HT1080 (cell line): Measurements from ENCODE around the gene MFSD6. TPM values are rescaled to one million over a fixed set of nuclear protein-coding genes. Genes with fewer than 3 reads are reported as not detected.
"Not testable (repeated sequence)": the region's sequence is repeated elsewhere in the genome, so short reads cannot be mapped to it uniquely, and the experiment has no call there.

Experiments
- DNase-seq: peaks from one replicate; pipeline ENCODE4 v3.0.0-alpha.2; 2015; ENCODE audit warnings: low read depth
- total RNA-seq: library from RNA; depleted of rRNA; stranded (reverse); fragments of >200 nt; shearing (Covaris generic); gene quantifications from 2 replicates; pipeline ENCODE4 v1.2.3, GENCODE V29; 2014

MFSD6 gene
- total RNA-seq, 1 experiment from 2014 or later = 3.0 TPM

DNA sequence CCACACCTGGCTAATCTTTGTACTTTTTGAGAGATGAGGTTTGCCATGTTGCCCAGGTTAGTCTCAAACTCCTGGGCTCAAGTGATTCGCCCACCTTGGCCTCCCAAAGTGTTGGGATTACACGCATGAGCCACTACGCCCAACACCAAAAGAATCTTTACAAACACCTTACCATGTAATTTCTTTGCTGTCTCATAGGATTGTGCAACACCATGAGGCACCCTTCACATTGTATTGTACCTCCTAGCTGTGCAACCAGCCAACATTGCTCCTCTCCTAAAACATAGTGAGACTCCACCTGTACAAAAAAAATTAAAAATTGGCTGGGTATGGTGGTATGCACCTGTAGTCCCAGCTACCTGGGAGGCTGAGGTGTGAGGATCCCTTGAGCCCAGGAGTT, 3.1 kb upstream of the MFSD6 start:
- DNase-seq = no peak

GRCh38 chr2:190405995-190406394, 2.2 kb upstream of the MFSD6 start:
- no peak for DNase-seq

GRCh38 chr2:190406805-190407204, 1.4 kb upstream of the MFSD6 start:
- no peak for DNase-seq

GRCh38 chr2:190407246-190407661, 901 bp upstream of the MFSD6 start:
- no peak for DNase-seq

GRCh38 chr2:190408538-190409271, 550 bp downstream of the MFSD6 start:
- peak; percentile 31 for DNase-seq

DNA sequence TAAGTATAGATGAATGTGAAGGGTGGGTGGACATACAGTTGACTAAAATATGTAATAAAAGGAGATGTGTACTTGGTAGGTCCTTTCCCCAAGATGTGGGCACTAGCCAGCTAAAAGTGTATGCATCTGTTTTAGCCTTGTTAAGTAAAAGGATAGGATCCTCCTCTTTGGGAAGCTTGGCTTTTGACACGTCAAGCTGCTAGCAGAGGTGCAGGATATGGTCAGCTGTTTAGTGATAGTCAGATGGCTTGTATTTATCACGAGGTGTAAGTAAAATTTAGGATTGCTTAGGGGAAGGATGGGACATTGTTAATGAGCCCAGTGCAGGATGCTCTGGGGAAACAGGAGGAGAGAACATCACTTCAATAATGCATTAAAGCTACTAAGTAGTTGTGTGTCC, 1.5 kb downstream of the MFSD6 start:
- no peak for DNase-seq

DNA sequence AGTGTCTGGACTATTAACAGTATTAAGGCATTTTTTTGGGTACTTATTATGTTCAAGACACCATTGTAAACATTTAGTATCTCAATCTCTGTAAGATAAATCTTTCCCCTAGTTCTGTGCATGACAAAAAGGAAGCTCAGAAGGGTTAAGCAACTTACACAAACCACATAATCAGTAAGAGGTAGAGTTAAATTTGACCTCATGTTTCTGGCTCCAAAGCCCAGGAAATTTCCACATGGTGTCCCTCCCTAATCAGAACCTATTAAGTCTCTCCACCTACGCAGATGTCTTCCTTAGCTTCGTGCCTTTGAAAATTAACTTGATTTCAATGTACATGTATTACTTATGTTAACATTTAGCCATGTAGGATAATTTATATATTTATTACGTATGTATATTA, 2.0 kb downstream of the MFSD6 start:
- DNase-seq = no peak

GRCh38 chr2:190412966-190413365, 4.8 kb downstream of the MFSD6 start:
- DNase-seq = no peak

- DNase-seq = peak; percentile 7
These were observed 5.3 kb downstream of the MFSD6 start for GRCh38 chr2:190413421-190413820.

GRCh38 chr2:190415251-190415650, 7.1 kb downstream of the MFSD6 start:
- no peak for DNase-seq

- DNase-seq = no peak
These were observed 7.9 kb downstream of the MFSD6 start for GRCh38 chr2:190415794-190416775.

GRCh38 chr2:190417045-190417842, 9.1 kb downstream of the MFSD6 start:
- DNase-seq = no peak

DNA sequence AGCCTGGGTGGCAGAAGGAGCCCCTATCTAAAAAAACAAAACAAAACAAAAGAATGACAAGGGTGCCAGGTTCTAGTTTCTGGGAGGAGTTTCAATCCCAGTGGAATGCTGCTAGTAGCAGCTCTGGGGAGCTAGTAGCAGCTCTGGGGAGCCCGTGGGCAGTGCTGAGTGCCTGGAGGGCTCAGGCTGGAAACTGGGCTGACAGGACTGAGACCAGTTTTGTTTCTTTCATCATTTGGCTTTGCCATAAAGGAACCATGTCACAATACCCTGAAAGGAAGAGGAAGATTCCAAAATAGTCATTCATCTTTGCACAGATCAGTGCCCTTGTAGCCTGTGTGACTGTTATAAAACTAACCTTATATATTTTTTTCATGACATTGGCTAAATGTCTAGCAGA, 10.6 kb downstream of the MFSD6 start:
- DNase-seq = no peak

DNA sequence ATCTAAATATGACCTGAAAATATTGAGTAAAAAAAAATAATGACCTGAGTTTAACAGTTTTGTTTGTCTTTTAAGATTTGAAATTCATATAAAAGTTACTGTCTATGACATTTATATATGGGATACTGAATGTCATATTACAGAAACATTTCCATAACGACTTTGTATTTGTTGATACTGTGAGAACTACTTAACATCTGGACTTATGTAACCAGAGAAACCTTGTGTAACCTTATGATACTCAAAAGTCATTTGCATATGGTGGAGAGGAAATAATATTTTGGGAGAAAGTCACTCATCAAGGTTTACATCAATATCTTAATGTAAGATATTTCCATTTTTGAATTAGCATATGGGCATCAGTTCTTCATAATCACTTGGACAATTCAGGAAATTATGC, 12.6 kb downstream of the MFSD6 start:
- DNase-seq = no peak

- DNase-seq = no peak
These were observed 17.2 kb downstream of the MFSD6 start for GRCh38 chr2:190425221-190425866.

GRCh38 chr2:190425883-190426658, 17.9 kb downstream of the MFSD6 start:
- no peak for DNase-seq

GRCh38 chr2:190430866-190431265, 22.7 kb downstream of the MFSD6 start:
- DNase-seq = not testable (repeated sequence)

DNA sequence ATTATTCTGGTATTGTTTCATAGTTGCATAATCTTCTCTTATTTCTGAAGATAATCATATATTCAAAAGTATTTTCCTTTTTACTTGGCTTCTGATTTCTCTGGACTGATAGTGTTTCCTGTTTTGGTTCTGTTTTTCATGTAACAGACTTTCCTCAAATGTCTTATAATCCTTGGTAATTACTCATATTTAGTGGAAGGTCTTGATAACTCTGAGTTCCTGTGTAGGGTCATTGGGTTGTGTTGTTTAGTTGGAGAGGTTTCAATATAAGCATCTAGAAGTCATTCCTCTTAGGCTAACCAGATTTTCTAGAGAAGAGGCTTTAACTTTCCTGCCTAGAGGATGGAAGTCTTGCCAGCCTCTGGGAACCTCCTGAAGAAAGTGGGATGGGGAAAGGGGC, 23.8 kb downstream of the MFSD6 start:
- DNase-seq = no peak

GRCh38 chr2:190432567-190433231, 24.5 kb downstream of the MFSD6 start:
- DNase-seq = no peak
